Stimulated activated CD4-positive, alpha-beta T cell treated with anti-CD3 and anti-CD28 coated beads, TNF-alpha, amount 100 ng/mL, for 4 hours (primary cell): ENCODE results near the gene B3GNT2.
"Not testable (repeated sequence)": the region's sequence is repeated elsewhere in the genome, so short reads cannot be mapped to it uniquely, and the experiment has no call there.

Experiments
- DNase-seq, 3 experiments: peaks; one replicate each; pipeline ENCODE4 v3.0.0-alpha.2; 2020; ENCODE audit warnings: low read depth in 3 of 3

The B3GNT2 gene

GRCh38 chr2:62185475-62186155, 10.3 kb upstream of the B3GNT2 start:
- DNase-seq = no peak

DNA sequence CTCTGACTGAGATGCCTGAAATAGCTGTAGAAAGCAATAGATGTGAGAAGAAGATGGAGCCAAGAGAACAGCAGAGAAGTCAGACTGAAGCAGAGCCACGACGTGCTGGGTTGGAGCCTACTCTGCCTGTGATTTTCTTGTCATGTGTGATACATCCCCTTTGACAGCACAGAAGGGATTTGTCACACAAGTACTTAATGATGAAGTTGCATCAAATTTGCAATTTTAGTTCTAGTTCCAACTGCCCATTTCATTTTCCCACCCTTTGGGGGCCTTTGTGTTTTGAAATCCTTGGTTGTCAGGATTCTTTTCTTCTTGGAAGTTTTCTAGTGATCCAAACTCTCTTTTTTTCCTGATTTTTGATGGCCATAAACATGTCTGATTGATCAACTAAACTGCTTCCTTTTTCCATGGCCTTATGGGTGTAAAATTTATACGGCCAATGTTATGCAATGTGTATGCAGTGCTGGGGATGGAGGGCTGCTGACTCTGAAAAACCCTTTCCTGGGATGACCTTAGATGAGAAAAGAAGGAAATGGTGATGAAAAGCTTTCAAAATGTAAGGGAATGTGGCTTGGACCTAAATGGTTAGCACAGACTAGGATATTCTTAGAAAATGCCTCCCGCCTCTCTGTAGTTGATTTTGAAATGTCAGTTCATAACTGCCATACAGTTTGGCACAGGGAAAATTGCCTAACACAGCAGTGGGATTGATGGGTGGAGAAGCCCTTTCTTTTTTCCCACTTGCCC, 9.6 kb upstream of the B3GNT2 start:
- no peak for DNase-seq

GRCh38 chr2:62187246-62187645, 8.7 kb upstream of the B3GNT2 start:
- no peak for DNase-seq

DNA sequence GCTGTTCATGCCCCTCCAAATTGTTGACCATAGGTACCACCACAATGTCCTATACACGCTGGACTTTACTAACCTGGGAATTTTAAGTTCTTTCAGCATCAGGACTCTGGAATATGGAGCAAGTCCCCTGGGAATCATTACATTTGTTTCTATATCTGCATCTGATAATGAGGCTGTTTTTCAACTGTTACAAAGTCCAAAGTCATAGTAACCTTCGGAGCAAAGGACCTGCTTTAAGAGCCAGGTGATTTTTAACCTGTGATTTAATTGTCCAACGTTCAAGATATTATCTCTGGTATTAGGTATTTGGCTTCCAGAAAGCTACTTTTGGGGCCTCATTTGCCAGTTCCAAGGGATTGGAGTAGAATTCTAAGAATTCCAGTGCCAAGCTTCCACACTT, 7.5 kb upstream of the B3GNT2 start:
- DNase-seq = no peak

DNA sequence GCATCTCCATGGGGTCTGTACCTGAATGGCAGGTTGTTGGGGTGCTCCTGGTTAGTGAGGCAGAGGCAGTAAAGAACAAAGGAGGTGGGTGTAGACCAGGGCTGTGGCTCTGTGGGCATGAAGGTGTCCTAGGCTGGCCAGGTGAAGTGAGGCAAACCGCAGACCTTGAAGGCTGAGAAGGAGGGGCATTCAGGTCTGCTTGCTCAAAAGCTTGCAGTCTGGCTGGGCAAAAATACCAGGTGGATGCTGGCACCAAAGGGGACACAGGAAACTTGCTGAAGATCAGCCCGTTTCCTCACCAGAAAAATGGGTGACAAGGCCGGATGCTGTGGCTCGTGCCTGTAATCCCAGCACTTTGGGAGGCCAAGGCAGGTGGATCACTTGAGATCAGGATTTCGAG, 6.7 kb upstream of the B3GNT2 start:
- no peak for DNase-seq

- no peak for DNase-seq
Observed at GRCh38 chr2:62192811-62193210, 3.1 kb upstream of the B3GNT2 start.

GRCh38 chr2:62194558-62195420, 1.1 kb upstream of the B3GNT2 start:
- DNase-seq = no peak

DNA sequence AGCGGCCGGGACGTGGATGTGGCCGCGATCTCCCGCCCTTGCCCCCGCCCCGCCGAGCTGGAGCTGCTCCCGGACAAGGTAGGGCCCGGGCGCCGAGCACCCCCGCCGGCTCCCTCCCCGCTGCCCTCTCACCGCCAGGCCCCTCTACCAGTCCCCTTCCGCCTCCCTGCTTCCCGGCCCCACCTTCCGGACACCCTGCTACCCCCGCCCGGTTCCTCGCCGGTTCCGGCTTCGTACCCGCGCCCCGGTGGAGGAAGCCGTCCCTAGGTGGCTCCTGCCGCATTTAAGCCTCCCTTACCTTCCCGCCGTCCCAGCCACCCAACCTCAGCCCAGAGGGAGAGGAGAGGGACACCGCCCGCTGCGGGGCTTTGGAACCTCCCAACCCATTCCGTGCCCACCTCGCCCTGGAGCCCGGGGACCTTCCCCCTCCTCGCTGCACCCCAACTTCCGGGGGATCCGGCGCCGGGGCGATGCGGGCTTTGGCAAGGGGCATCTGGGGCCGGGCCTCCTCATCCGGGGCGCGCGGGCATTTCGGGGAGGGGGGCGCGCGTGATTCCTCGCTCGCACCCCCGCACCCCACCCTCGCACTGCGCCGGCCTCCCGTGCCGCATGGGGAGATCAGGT, 475 bp downstream of the B3GNT2 start:
- DNase-seq = peak in 2 of 3 experiments; percentile 37 to 51

- peak in 1 of 3 experiments; percentile 14 for DNase-seq
Observed at GRCh38 chr2:62197011-62197924, 1.4 kb downstream of the B3GNT2 start.

- DNase-seq = no peak
Observed at GRCh38 chr2:62197925-62198633, 2.2 kb downstream of the B3GNT2 start.

- DNase-seq = not testable (repeated sequence)
Observed at GRCh38 chr2:62198854-62199253, 2.9 kb downstream of the B3GNT2 start.

- DNase-seq = no peak
Observed at GRCh38 chr2:62199392-62200125, 3.6 kb downstream of the B3GNT2 start.

GRCh38 chr2:62200291-62200841, 4.5 kb downstream of the B3GNT2 start:
- no peak for DNase-seq

DNA sequence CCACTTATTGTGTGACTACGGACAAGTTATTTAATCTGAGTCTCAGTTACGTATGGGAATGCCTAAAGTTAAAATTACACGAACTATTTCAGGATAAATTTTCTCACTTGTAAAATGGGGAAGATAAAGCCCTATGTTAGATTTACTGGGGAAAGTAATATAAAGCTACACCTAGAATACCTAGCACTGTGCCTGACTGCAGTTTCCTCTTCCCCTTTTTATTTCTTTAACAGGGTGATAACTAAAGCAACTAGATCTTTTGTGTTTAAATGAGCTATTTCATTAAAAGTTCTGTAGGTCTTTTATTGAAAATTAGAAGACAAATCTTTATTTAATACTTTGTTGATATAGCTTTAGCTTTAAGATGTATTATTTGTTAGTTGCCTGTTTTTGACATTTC, 5.0 kb downstream of the B3GNT2 start:
- no peak for DNase-seq

GRCh38 chr2:62201307-62201706, 5.4 kb downstream of the B3GNT2 start:
- DNase-seq = no peak

- DNase-seq = no peak
Observed at GRCh38 chr2:62202019-62202722, 6.3 kb downstream of the B3GNT2 start.

- no peak for DNase-seq
Observed at GRCh38 chr2:62202729-62203128, 6.8 kb downstream of the B3GNT2 start.

DNA sequence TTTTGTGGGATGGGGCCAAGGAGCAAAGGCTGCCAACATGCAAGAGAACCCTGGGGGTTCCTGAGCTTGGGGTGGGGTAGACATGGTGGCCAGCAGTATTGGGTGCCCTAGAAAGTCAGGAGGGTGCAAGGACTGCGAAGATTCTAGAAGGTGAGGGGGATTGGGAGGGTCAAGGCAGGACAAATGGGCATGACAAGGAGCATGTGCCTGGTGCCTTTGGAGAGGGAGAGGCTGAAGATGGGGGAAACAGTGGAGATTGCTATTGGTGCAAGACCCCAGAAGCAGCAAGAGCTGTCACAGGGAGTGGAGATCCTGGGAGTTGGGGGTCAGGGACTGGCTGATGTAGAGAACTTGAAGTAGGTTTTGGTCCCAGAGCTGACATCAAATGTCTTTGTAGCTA, 7.5 kb downstream of the B3GNT2 start:
- DNase-seq = no peak
